K562 (cell line): Measurements from ENCODE around the gene MERTK. TPM values are rescaled to one million over a fixed set of nuclear protein-coding genes. Genes with fewer than 3 reads are reported as not detected.

Experiments used
- ATAC-seq: fragments of 200-7000 bp; cut with Tn5 transposase; 3 replicates; pipeline ENCODE4 v1.9.1; 2020; ENCODE audit warnings: moderate library complexity
- BruUV-seq: library from RNA; stranded (reverse); fragments of 400-500 nt; replicated peaks from 2 replicates; lab custom pipeline; 2021; lab: Mats Ljungman, UMichigan
- CTCF ChIA-PET: fragments of 300-600 bp; formaldehyde crosslinking; extraction: SDS; loops from one replicate; lab custom pipeline; 2021; ENCODE audit warnings: low intra/inter-chr PET ratio; lab: Yijun Ruan, JAX
- POLR2A ChIA-PET: fragments of 300-600, 350-650 bp; sonication (Branson Sonifier 250); formaldehyde crosslinking; extraction: SDS; loops from one replicate; lab custom pipeline; 2021; ENCODE audit warnings: antibody characterized with exemption, inconsistent platforms; lab: Yijun Ruan, JAX
- DNase-seq, 4 experiments: peaks; one replicate each; pipeline versions ENCODE4 v3.0.0 to v3.0.0-alpha.2; 2011 to 2018; ENCODE audit warnings: low spot score in 3 of 4, mixed read lengths in 3 of 4; ENCODE audit errors: extremely low read depth in 1 of 4
- FAIRE-seq: peaks from 2 replicates; lab custom pipeline; 2011; peaks lifted over from hg19 to GRCh38; lab: Jason Lieb, UNC
- H2AFZ ChIP-seq: 2 replicates; pipeline ENCODE4 v1.6.0; 2011; ENCODE audit warnings: low read depth, low read length, control low read depth, inconsistent platforms
- H3K27ac ChIP-seq: fragments of 200-600 bp; 3 replicates; pipeline ENCODE4 v1.8.0; 2011; ENCODE audit warnings: low read depth, mild to moderate bottlenecking, control low read depth, inconsistent platforms, low read length, moderate library complexity, mixed read lengths; ENCODE audit errors: extremely low read depth
- H3K27me3 ChIP-seq, 2 experiments: fragments of 300-600 bp in 1 of 2; 2 replicates in 1 of 2; 3 replicates in 1 of 2; pipeline versions ENCODE4 v1.6.0 to v1.8.0; 2011; ENCODE audit warnings: inconsistent platforms in 2 of 2, low read length in 2 of 2, mild to moderate bottlenecking in 1 of 2, mixed read lengths in 1 of 2, moderate library complexity in 1 of 2; ENCODE audit not compliant: control insufficient read depth in 2 of 2, insufficient read depth in 2 of 2
- H3K36me3 ChIP-seq: fragments of 300-600 bp; 3 replicates; pipeline ENCODE4 v1.8.0; 2011; ENCODE audit warnings: mild to moderate bottlenecking, low read length, inconsistent platforms; ENCODE audit not compliant: control insufficient read depth, insufficient read depth
- H3K4me1 ChIP-seq, 2 experiments: fragments of 200-600 bp in 1 of 2; replicated peaks in 1 of 2; 2 replicates in 1 of 2; 3 replicates in 1 of 2; pipeline versions ENCODE4 v1.5.1 to v1.8.0; 2011; ENCODE audit warnings: inconsistent platforms in 2 of 2, low read length in 2 of 2, mild to moderate bottlenecking in 1 of 2, mixed read lengths in 1 of 2, moderate library complexity in 1 of 2; ENCODE audit not compliant: control insufficient read depth in 2 of 2, insufficient read depth in 2 of 2
- H3K4me2 ChIP-seq: 2 replicates; pipeline ENCODE4 v1.6.1; 2011; ENCODE audit warnings: low read length, control low read depth, inconsistent platforms, mixed read lengths; ENCODE audit not compliant: insufficient read depth
- H3K4me3 ChIP-seq: fragments of 200-600 bp; sonication (generic), shearing (Covaris generic); 2 replicates; pipeline ENCODE4 v1.5.1; 2016; ENCODE audit warnings: control low read depth, inconsistent platforms
- H3K79me2 ChIP-seq: fragments of 200-600 bp; 3 replicates; pipeline ENCODE4 v1.8.0; 2011; ENCODE audit warnings: low read length, inconsistent platforms; ENCODE audit not compliant: control insufficient read depth, insufficient read depth
- H3K9ac ChIP-seq, 2 experiments: 2 replicates each; pipeline versions ENCODE4 v1.6.0 to v1.6.1; 2011; ENCODE audit warnings: low read depth in 2 of 2, low read length in 2 of 2, control low read depth in 1 of 2, inconsistent platforms in 1 of 2, mild to moderate bottlenecking in 1 of 2, mixed read lengths in 1 of 2; ENCODE audit not compliant: insufficient read depth in 1 of 2
- H3K9me1 ChIP-seq: one replicate; pipeline ENCODE4 v1.6.0; 2011; ENCODE audit warnings: inconsistent platforms, mild to moderate bottlenecking, low read length, moderate library complexity; ENCODE audit not compliant: control insufficient read depth, insufficient read depth
- H3K9me3 ChIP-seq: replicated peaks from 2 replicates; pipeline ENCODE4 v1.5.1; 2011; ENCODE audit warnings: low read depth, low read length, inconsistent platforms; ENCODE audit not compliant: control insufficient read depth, insufficient read depth
- H4K20me1 ChIP-seq: replicated peaks from 2 replicates; pipeline ENCODE4 v1.6.1; 2011; ENCODE audit warnings: low read length, inconsistent platforms, mixed read lengths; ENCODE audit not compliant: control insufficient read depth, insufficient read depth
- NFYB ChIP-seq: IDR thresholded peaks from 2 replicates; pipeline ENCODE4 v1.6.1; 2011; ENCODE audit warnings: mild to moderate bottlenecking, moderate library complexity; ENCODE audit not compliant: insufficient read length; ENCODE audit errors: extremely low read depth
- TEAD4 ChIP-seq, 2 experiments: sonication (generic) in 1 of 2; formaldehyde crosslinking in 1 of 2; IDR thresholded peaks; 2 replicates each; pipeline versions ENCODE4 v1.6.1 to v1.8.0; 2012 to 2022; ENCODE audit warnings: borderline replicate concordance in 1 of 2, inconsistent platforms in 1 of 2, low read length in 1 of 2, mild to moderate bottlenecking in 1 of 2, missing genetic modification reagents in 1 of 2
- WGBS: fragments of 100-300 bp; shearing (Covaris generic); methylation state at CpG from one replicate; pipeline ENCODE4 v1.1.6; 2016; ENCODE audit warnings: low coverage, mixed read lengths; ENCODE audit not compliant: insufficient coverage; ENCODE audit errors: missing lambda C conversion rate; 5-methylcytosine and 5-hydroxymethylcytosine counted together
- in situ Hi-C: fragments of 300-500 bp; cut with MboI; formaldehyde crosslinking; loops from 4 replicates; pipeline ENCODE4 v1.15.0; 2018; ENCODE audit warnings: inconsistent platforms, mixed read lengths
- intact Hi-C: fragments of 100-400 bp; cut with micrococcal nuclease; formaldehyde crosslinking; loops from 2 replicates; pipeline ENCODE4 v1.14.2; 2022
- polyA plus RNA-seq, 8 experiments: library from polyadenylated mRNA; depleted of rRNA in 4 of 8; stranded (reverse) in 5 of 8; unstranded in 3 of 8; fragments of >200 nt; fragmentation: Nextera tagmentation in 2 of 8; fragmentation: Illumina TruSeq in 1 of 8; extraction: Ambion mirVana in 2 of 8; extraction: Trizol in 1 of 8; gene quantifications; 2 replicates each; pipeline versions ENCODE4 v1.2.1 to v1.2.3, GENCODE V29; 2011 to 2014; ENCODE audit warnings: inconsistent platforms in 1 of 8, missing spikeins in 1 of 8
- small RNA-seq: library from RNA; depleted of rRNA; stranded (forward); fragments of <200 nt; gene quantifications from one replicate; pipeline ENCODE3, GENCODE V24; 2014
- total RNA-seq, 7 experiments: library from RNA; depleted of rRNA in 6 of 7; stranded (reverse); fragments of >200 nt in 6 of 7; fragmentation: Illumina TruSeq in 2 of 7; extraction: Trizol in 2 of 7; gene quantifications; 2 replicates each; pipeline versions ENCODE4 v1.2.1 to v1.2.3, GENCODE V29; 2011 to 2021; ENCODE audit warnings: low replicate concordance in 1 of 7

Gene MERTK
- total and polyA plus RNA-seq, 9 of the 15 experiments (the other 6 are each of a cell fraction or from before 2014, with no cell fraction given): 0.23 to 1.6 (median 0.74) TPM

GRCh38 chr2:112077814-112078213, 179.4 kb downstream of the MERTK start:
- TF ChIP-seq NFYB (peak; percentile 7), TEAD4 (IDR thresholded peaks at IDR 0.05; ENCODE audit: low read length) (no peak), TEAD4 (CRISPR knock-in tag; IDR thresholded peaks at IDR 0.05; ENCODE audit: borderline replicate concordance) (no peak)
- no TSS peak for BruUV-seq
- CTCF ChIA-PET: no interaction called here
- no peak for DNase-seq
- Histone ChIP-seq H3K9ac (no peak overlapping the region), H3K79me2 (peaks cover 5% of the 10 kb centered on the region; the same call in 2 of the 3 replicates), H3K27ac (no peak overlapping the region), H2AFZ (no peak overlapping the region), H3K36me3 (peaks cover 40% of the 10 kb centered on the region), H4K20me1 (no peaks in the 10 kb centered on the region), H3K27me3 (no peaks in the 10 kb centered on the region), H3K9me3 (no peaks in the 10 kb centered on the region), H3K9me1 (no peaks in the 10 kb centered on the region), H3K4me2 (no peak overlapping the region), H3K4me3 (no peak overlapping the region), H3K4me1 (no peaks in the 10 kb centered on the region)
- in situ Hi-C loops (no loop called here), intact Hi-C loops (no loop called here)
- 63% methylated on average over 1 of the region's 1 CpG for WGBS
- POLR2A ChIA-PET: no interaction called here
- no peak for ATAC-seq
- no peak for FAIRE-seq

Small RNA genes lying within 50 kb of the gene (small RNA-seq; reads per million reads assigned to genes)
- not detected for gene RN7SL297P

Other genes starting within 250 kb of the MERTK start
- gene ANAPC1, start 14.4 kb upstream of the MERTK start, total RNA-seq (2014; rRNA removed): 126 and 155 TPM in 2 replicates
- gene ANAPC1, start 14.4 kb upstream of the MERTK start, total RNA-seq (2014; rRNA removed; fragmentation: Illumina TruSeq; extraction: Trizol): 97.8 and 98.2 TPM in 2 replicates
- gene ANAPC1, start 14.4 kb upstream of the MERTK start, total RNA-seq (2015; rRNA removed; fragmentation: Illumina TruSeq; extraction: Trizol): 84.3 and 87.1 TPM in 2 replicates
- 102 and 112 TPM in 2 replicates for gene ANAPC1, start 14.4 kb upstream of the MERTK start, total RNA-seq (2021)
- gene ANAPC1, start 14.4 kb upstream of the MERTK start, polyA plus RNA-seq (2011; rRNA removed): 67.3 and 78.2 TPM in 2 replicates
- gene ANAPC1, start 14.4 kb upstream of the MERTK start, polyA plus RNA-seq (2014; fragmentation: Illumina TruSeq; extraction: Trizol): 52.2 and 61.3 TPM in 2 replicates
- 10 to 100 TPM; 14.0 to 18.9 TPM for gene ANAPC1, start 14.4 kb upstream of the MERTK start, polyA plus RNA-seq (2014; fragmentation: Nextera tagmentation; extraction: Ambion mirVana)
- 57.5 and 77.5 TPM in 2 replicates for gene ANAPC1, start 14.4 kb upstream of the MERTK start, polyA plus RNA-seq (2014; rRNA removed)
- gene TMEM87B, start 156.7 kb downstream of the MERTK start, total RNA-seq (2014; rRNA removed): 5.7 and 6.8 TPM in 2 replicates
- gene TMEM87B, start 156.7 kb downstream of the MERTK start, total RNA-seq (2014; rRNA removed; fragmentation: Illumina TruSeq; extraction: Trizol): 17.1 and 17.9 TPM in 2 replicates
- 11.5 and 12.3 TPM in 2 replicates for gene TMEM87B, start 156.7 kb downstream of the MERTK start, total RNA-seq (2015; rRNA removed; fragmentation: Illumina TruSeq; extraction: Trizol)
- 11.0 and 11.3 TPM in 2 replicates for gene TMEM87B, start 156.7 kb downstream of the MERTK start, total RNA-seq (2021)
- gene TMEM87B, start 156.7 kb downstream of the MERTK start, polyA plus RNA-seq (2011; rRNA removed): 11.5 and 17.1 TPM in 2 replicates
- 12.6 and 14.4 TPM in 2 replicates for gene TMEM87B, start 156.7 kb downstream of the MERTK start, polyA plus RNA-seq (2014; fragmentation: Illumina TruSeq; extraction: Trizol)
- 1 to 10 TPM; 3.7 to 5.8 TPM for gene TMEM87B, start 156.7 kb downstream of the MERTK start, polyA plus RNA-seq (2014; fragmentation: Nextera tagmentation; extraction: Ambion mirVana)
- 7.6 and 9.5 TPM in 2 replicates for gene TMEM87B, start 156.7 kb downstream of the MERTK start, polyA plus RNA-seq (2014; rRNA removed)
- not detected in 2 replicates for gene FBLN7, start 239.8 kb downstream of the MERTK start, total RNA-seq (2014; rRNA removed)
- gene FBLN7, start 239.8 kb downstream of the MERTK start, total RNA-seq (2014; rRNA removed; fragmentation: Illumina TruSeq; extraction: Trizol): not detected in 2 replicates
- not detected in 2 replicates for gene FBLN7, start 239.8 kb downstream of the MERTK start, total RNA-seq (2015; rRNA removed; fragmentation: Illumina TruSeq; extraction: Trizol)
- gene FBLN7, start 239.8 kb downstream of the MERTK start, total RNA-seq (2021): 0.13 TPM in 1 of 2 replicates, not detected in the other
- not detected in 2 replicates for gene FBLN7, start 239.8 kb downstream of the MERTK start, polyA plus RNA-seq (2011; rRNA removed)
- not detected in 2 replicates for gene FBLN7, start 239.8 kb downstream of the MERTK start, polyA plus RNA-seq (2014; fragmentation: Illumina TruSeq; extraction: Trizol)
- gene FBLN7, start 239.8 kb downstream of the MERTK start, polyA plus RNA-seq (2014; fragmentation: Nextera tagmentation; extraction: Ambion mirVana): not detected
- gene FBLN7, start 239.8 kb downstream of the MERTK start, polyA plus RNA-seq (2014; rRNA removed): not detected in 2 replicates